ENCODE data around the gene SMAD1.

DNA sequence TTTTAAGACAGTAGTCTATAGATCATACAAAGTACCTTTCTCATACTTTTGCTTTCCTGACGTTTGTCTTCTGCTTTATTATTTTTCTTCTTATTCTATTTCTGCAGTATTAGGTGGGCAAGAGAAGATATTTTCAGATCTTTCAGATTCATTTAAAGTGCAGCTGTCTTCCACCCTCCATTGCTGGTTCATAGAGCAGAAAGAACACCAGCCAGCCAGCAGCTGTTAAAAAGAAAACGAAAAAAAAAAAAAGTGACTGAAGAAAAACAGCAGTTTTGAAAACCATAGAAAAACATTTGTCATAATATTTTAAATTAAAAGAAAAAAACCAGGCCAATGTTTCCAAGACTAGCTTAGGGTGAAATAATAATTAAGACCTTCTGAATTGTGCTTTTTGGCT lies 42.9 kb downstream of the SMAD1 start:
- TF ChIP-seq, protein P1, sequence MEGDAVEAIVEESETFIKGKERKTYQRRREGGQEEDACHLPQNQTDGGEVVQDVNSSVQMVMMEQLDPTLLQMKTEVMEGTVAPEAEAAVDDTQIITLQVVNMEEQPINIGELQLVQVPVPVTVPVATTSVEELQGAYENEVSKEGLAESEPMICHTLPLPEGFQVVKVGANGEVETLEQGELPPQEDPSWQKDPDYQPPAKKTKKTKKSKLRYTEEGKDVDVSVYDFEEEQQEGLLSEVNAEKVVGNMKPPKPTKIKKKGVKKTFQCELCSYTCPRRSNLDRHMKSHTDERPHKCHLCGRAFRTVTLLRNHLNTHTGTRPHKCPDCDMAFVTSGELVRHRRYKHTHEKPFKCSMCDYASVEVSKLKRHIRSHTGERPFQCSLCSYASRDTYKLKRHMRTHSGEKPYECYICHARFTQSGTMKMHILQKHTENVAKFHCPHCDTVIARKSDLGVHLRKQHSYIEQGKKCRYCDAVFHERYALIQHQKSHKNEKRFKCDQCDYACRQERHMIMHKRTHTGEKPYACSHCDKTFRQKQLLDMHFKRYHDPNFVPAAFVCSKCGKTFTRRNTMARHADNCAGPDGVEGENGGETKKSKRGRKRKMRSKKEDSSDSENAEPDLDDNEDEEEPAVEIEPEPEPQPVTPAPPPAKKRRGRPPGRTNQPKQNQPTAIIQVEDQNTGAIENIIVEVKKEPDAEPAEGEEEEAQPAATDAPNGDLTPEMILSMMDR (IDR thresholded peaks at IDR 0.05): no peak
- TF ChIP-seq EP300 (IDR thresholded peaks at IDR 0.05) (no peak), MYC (IDR thresholded peaks at IDR 0.05; ENCODE audit: borderline replicate concordance, low read length) (no peak), POLR2A (IDR thresholded peaks at IDR 0.05; ENCODE audit: low read length) (no peak), RFX5 (IDR thresholded peaks at IDR 0.05) (no peak), RAD21 (conservative IDR thresholded peaks at IDR 0.05 in 1 of 2, IDR thresholded peaks at IDR 0.05 in 1 of 2) (no peak), BHLHE40 (IDR thresholded peaks at IDR 0.05; ENCODE audit: low read depth, low read length) (no peak), MAZ (IDR thresholded peaks at IDR 0.05; ENCODE audit: borderline replicate concordance, low read depth, low read length) (no peak), SREBF2 (IDR thresholded peaks at IDR 0.05) (no peak)
- TF ChIP-seq, protein P2, sequence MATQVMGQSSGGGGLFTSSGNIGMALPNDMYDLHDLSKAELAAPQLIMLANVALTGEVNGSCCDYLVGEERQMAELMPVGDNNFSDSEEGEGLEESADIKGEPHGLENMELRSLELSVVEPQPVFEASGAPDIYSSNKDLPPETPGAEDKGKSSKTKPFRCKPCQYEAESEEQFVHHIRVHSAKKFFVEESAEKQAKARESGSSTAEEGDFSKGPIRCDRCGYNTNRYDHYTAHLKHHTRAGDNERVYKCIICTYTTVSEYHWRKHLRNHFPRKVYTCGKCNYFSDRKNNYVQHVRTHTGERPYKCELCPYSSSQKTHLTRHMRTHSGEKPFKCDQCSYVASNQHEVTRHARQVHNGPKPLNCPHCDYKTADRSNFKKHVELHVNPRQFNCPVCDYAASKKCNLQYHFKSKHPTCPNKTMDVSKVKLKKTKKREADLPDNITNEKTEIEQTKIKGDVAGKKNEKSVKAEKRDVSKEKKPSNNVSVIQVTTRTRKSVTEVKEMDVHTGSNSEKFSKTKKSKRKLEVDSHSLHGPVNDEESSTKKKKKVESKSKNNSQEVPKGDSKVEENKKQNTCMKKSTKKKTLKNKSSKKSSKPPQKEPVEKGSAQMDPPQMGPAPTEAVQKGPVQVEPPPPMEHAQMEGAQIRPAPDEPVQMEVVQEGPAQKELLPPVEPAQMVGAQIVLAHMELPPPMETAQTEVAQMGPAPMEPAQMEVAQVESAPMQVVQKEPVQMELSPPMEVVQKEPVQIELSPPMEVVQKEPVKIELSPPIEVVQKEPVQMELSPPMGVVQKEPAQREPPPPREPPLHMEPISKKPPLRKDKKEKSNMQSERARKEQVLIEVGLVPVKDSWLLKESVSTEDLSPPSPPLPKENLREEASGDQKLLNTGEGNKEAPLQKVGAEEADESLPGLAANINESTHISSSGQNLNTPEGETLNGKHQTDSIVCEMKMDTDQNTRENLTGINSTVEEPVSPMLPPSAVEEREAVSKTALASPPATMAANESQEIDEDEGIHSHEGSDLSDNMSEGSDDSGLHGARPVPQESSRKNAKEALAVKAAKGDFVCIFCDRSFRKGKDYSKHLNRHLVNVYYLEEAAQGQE (IDR thresholded peaks at IDR 0.05): no peak
- TF ChIP-seq, protein P3, sequence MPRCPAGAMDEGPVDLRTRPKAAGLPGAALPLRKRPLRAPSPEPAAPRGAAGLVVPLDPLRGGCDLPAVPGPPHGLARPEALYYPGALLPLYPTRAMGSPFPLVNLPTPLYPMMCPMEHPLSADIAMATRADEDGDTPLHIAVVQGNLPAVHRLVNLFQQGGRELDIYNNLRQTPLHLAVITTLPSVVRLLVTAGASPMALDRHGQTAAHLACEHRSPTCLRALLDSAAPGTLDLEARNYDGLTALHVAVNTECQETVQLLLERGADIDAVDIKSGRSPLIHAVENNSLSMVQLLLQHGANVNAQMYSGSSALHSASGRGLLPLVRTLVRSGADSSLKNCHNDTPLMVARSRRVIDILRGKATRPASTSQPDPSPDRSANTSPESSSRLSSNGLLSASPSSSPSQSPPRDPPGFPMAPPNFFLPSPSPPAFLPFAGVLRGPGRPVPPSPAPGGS (IDR thresholded peaks at IDR 0.05): no peak
- TF ChIP-seq, protein P4, sequence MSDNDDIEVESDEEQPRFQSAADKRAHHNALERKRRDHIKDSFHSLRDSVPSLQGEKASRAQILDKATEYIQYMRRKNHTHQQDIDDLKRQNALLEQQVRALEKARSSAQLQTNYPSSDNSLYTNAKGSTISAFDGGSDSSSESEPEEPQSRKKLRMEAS (IDR thresholded peaks at IDR 0.05): no peak
- TF ChIP-seq, protein P5, sequence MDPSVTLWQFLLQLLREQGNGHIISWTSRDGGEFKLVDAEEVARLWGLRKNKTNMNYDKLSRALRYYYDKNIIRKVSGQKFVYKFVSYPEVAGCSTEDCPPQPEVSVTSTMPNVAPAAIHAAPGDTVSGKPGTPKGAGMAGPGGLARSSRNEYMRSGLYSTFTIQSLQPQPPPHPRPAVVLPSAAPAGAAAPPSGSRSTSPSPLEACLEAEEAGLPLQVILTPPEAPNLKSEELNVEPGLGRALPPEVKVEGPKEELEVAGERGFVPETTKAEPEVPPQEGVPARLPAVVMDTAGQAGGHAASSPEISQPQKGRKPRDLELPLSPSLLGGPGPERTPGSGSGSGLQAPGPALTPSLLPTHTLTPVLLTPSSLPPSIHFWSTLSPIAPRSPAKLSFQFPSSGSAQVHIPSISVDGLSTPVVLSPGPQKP (IDR thresholded peaks at IDR 0.05; ENCODE audit: low read depth, low read length): no peak
